ENCODE results near the gene MCM3AP.

DNA sequence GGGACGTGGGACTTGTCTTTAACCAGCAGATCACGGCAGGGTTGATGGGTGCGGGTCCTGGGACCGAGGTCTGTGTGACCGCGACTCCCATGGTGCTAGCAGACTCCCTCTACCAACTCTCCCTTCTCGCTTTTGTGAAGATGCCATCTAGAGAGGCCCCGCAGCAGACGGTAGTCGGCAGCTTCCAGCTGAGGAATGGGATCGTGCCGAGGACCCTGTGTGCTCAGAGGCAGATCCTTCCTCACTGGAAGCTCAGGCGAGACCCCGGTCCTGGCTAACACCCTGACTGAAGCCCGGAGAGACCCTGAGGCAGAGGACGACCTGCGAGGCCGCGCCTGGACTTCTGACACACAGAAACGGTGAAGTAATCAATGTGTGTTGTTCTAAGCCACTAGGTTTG is 88.7 kb downstream of the MCM3AP start:
- no peak for TF ChIP-seq ZNF384 (IDR thresholded peaks at IDR 0.05; ENCODE audit: low read depth, low read length)
- TF ChIP-seq, protein P1, sequence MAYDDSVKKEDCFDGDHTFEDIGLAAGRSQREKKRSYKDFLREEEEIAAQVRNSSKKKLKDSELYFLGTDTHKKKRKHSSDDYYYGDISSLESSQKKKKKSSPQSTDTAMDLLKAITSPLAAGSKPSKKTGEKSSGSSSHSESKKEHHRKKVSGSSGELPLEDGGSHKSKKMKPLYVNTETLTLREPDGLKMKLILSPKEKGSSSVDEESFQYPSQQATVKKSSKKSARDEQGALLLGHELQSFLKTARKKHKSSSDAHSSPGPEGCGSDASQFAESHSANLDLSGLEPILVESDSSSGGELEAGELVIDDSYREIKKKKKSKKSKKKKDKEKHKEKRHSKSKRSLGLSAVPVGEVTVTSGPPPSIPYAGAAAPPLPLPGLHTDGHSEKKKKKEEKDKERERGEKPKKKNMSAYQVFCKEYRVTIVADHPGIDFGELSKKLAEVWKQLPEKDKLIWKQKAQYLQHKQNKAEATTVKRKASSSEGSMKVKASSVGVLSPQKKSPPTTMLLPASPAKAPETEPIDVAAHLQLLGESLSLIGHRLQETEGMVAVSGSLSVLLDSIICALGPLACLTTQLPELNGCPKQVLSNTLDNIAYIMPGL (CRISPR knock-in tag; IDR thresholded peaks at IDR 0.05): no peak
- TF ChIP-seq ZBTB8A (IDR thresholded peaks at IDR 0.05; ENCODE audit: partially characterized antibody): no peak
- TF ChIP-seq EP300 (IDR thresholded peaks at IDR 0.05; ENCODE audit: low read length): no peak
- TF ChIP-seq, protein P2, sequence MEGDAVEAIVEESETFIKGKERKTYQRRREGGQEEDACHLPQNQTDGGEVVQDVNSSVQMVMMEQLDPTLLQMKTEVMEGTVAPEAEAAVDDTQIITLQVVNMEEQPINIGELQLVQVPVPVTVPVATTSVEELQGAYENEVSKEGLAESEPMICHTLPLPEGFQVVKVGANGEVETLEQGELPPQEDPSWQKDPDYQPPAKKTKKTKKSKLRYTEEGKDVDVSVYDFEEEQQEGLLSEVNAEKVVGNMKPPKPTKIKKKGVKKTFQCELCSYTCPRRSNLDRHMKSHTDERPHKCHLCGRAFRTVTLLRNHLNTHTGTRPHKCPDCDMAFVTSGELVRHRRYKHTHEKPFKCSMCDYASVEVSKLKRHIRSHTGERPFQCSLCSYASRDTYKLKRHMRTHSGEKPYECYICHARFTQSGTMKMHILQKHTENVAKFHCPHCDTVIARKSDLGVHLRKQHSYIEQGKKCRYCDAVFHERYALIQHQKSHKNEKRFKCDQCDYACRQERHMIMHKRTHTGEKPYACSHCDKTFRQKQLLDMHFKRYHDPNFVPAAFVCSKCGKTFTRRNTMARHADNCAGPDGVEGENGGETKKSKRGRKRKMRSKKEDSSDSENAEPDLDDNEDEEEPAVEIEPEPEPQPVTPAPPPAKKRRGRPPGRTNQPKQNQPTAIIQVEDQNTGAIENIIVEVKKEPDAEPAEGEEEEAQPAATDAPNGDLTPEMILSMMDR (IDR thresholded peaks at IDR 0.05 in 2 of 3, conservative IDR thresholded peaks at IDR 0.05 in 1 of 3; ENCODE audit: insufficient read depth in 2 of 3, low read depth in 1 of 3, low read length in 3 of 3): no peak
- no peak for TF ChIP-seq RAD21 (CRISPR knock-in tag; conservative IDR thresholded peaks at IDR 0.05 in 1 of 2, IDR thresholded peaks at IDR 0.05 in 1 of 2)
- TF ChIP-seq SIN3A (IDR thresholded peaks at IDR 0.05; ENCODE audit: borderline replicate concordance in 2 of 2, control insufficient read depth in 1 of 2, low read depth in 2 of 2, low read length in 2 of 2): no peak
- TF ChIP-seq SOX6 (IDR thresholded peaks at IDR 0.05): no peak
- TF ChIP-seq ZFP36 (IDR thresholded peaks at IDR 0.05; ENCODE audit: low read depth, low read length, partially characterized antibody): no peak
- TF ChIP-seq CTBP1 (IDR thresholded peaks at IDR 0.05; ENCODE audit: borderline replicate concordance): no peak
- no peak for TF ChIP-seq ZSCAN32 (CRISPR knock-in tag; IDR thresholded peaks at IDR 0.05)
- TF ChIP-seq RFX7 (CRISPR knock-in tag; IDR thresholded peaks at IDR 0.05): no peak

All from K562 (cell line).